Testis (tissue), 2 donors: ENCODE results near the gene TJP1.

Experiments used
- POLR2A ChIP-seq: fragments of 450-650 bp; IDR thresholded peaks from one replicate; pipeline ENCODE4 v1.6.1; 2017; ENCODE audit warnings: antibody characterized with exemption, mild to moderate bottlenecking, moderate library complexity
- TF ChIP-seq, protein P1 (sequence below), 3 experiments: fragments of 450-650 bp in 2 of 3; fragments of 200-600 bp in 1 of 3; sonication (generic) in 1 of 3; IDR thresholded peaks; one replicate each; pipeline ENCODE4 v1.5.1; 2016 to 2019; ENCODE audit warnings: antibody characterized with exemption in 3 of 3, mild to moderate bottlenecking in 2 of 3, moderate library complexity in 1 of 3

DNA sequence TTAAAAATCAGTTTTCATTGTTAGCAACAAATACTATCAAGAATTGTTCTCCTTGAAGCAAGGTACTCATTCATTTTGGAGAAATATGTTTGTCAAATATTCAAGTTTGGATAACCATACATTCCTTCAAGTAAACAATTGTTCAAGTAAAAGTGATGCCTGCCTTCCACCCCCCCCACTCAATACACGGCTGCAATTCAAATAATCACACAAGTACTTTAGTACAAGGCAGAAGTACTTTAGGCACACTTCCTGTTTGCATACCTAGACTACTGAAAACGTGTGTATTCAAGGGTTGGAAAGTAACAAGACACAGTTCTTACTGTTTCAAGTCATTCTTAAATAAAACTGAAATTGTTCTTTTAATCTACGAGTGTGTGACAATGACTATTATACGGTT lies 45.4 kb downstream of the TJP1 start:
- TF ChIP-seq, protein P1, sequence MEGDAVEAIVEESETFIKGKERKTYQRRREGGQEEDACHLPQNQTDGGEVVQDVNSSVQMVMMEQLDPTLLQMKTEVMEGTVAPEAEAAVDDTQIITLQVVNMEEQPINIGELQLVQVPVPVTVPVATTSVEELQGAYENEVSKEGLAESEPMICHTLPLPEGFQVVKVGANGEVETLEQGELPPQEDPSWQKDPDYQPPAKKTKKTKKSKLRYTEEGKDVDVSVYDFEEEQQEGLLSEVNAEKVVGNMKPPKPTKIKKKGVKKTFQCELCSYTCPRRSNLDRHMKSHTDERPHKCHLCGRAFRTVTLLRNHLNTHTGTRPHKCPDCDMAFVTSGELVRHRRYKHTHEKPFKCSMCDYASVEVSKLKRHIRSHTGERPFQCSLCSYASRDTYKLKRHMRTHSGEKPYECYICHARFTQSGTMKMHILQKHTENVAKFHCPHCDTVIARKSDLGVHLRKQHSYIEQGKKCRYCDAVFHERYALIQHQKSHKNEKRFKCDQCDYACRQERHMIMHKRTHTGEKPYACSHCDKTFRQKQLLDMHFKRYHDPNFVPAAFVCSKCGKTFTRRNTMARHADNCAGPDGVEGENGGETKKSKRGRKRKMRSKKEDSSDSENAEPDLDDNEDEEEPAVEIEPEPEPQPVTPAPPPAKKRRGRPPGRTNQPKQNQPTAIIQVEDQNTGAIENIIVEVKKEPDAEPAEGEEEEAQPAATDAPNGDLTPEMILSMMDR (IDR thresholded peaks at IDR 0.05): no peak
- TF ChIP-seq POLR2A: no peak
